ENCODE measurements around the gene ARHGAP12.

Gene ARHGAP12

DNA sequence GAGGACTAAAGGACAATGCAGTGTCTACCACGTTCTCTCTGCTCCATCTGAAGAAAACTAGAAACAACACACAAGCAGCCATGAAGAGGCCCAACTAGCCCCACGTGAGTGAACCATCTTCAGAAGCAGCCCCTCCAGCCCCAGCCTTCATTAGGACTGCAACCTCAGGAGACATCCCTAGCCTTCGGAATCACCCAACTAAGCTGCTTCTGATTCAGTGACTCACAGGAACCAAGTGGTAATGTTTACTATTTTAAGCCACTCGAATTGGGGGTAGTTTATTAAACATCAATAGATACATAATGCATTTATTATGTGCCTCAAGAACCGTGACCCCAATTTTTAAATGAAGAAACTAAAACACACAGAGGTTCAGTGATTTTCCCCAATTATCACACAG lies 22.6 kb downstream of the ARHGAP12 start:
- H4K8ac ChIP-seq (ENCODE audit: low read depth, low read length) = no peak overlapping the region
- H3K18ac ChIP-seq (ENCODE audit: low read length) = no peak overlapping the region
- no peak for DNase-seq
- no peaks in the 10 kb centered on the region for H3K79me1 ChIP-seq (ENCODE audit: low read length)
- no peak overlapping the region for H2BK5ac ChIP-seq (ENCODE audit: low read depth, low read length, poor library complexity)
- H3K14ac ChIP-seq (ENCODE audit: low read length) = no peak overlapping the region
- no peak overlapping the region for H2BK120ac ChIP-seq (ENCODE audit: insufficient read depth, low read length, poor library complexity)
- H3K9ac ChIP-seq (ENCODE audit: low read length) = no peak overlapping the region
- no peak overlapping the region for H2AK5ac ChIP-seq (ENCODE audit: low read length)
- no peak overlapping the region for H3K4ac ChIP-seq (ENCODE audit: low read depth, low read length)
- H4K12ac ChIP-seq (ENCODE audit: low read depth, low read length) = no peak overlapping the region
- no peaks in the 10 kb centered on the region for H3K9me3 ChIP-seq (ENCODE audit: insufficient read depth, low read depth, low read length)
- no peak overlapping the region for H3K27ac ChIP-seq (ENCODE audit: low read depth, low read length)
- H3K79me2 ChIP-seq (ENCODE audit: control insufficient read depth, insufficient read depth, low read length, poor library complexity) = no peaks in the 10 kb centered on the region
- no peak overlapping the region for H4K91ac ChIP-seq (ENCODE audit: low read depth, low read length)
- no CpG with 5 or more reads among the region's 5 CpGs for WGBS (ENCODE audit: extremely low coverage, insufficient coverage, insufficient read length)
- peaks cover 4 to 5% of the 10 kb centered on the region in 2 experiments for H3K36me3 ChIP-seq (ENCODE audit: control insufficient read depth in 1 of 2, insufficient read depth in 2 of 2, low read length in 2 of 2)
- H2BK12ac ChIP-seq (ENCODE audit: low read length) = no peak overlapping the region
- no peak overlapping the region for H3K4me2 ChIP-seq (ENCODE audit: low read length)
- no peak overlapping the region for H3K4me3 ChIP-seq (ENCODE audit: low read depth, low read length)
- H3K23ac ChIP-seq (ENCODE audit: low read length) = no peak overlapping the region
- H3K27me3 ChIP-seq (ENCODE audit: insufficient read depth, low read length) = no peaks in the 10 kb centered on the region
- H3K4me1 ChIP-seq (ENCODE audit: control insufficient read depth in 1 of 2, insufficient read depth in 2 of 2, low read length in 2 of 2) = no peaks in the 10 kb centered on the region
- H2AFZ ChIP-seq (ENCODE audit: insufficient read depth, low read length, poor library complexity) = no peak overlapping the region

- Histone ChIP-seq H4K8ac (ENCODE audit: low read depth, low read length) (no peak overlapping the region), H3K36me3 (ENCODE audit: control insufficient read depth in 1 of 2, insufficient read depth in 2 of 2, low read length in 2 of 2) (peaks cover 4 to 5% of the 10 kb centered on the region in 2 experiments), H3K27ac (ENCODE audit: low read depth, low read length) (no peak overlapping the region), H2AFZ (ENCODE audit: insufficient read depth, low read length, poor library complexity) (no peak overlapping the region), H4K91ac (ENCODE audit: low read depth, low read length) (no peak overlapping the region), H3K4me1 (ENCODE audit: control insufficient read depth in 1 of 2, insufficient read depth in 2 of 2, low read length in 2 of 2) (no peaks in the 10 kb centered on the region), H2BK5ac (ENCODE audit: low read depth, low read length, poor library complexity) (no peak overlapping the region), H3K27me3 (ENCODE audit: insufficient read depth, low read length) (no peaks in the 10 kb centered on the region), H2BK12ac (ENCODE audit: low read length) (no peak overlapping the region), H3K4ac (ENCODE audit: low read depth, low read length) (no peak overlapping the region), H4K12ac (ENCODE audit: low read depth, low read length) (no peak overlapping the region), H3K18ac (ENCODE audit: low read length) (no peak overlapping the region), H3K23ac (ENCODE audit: low read length) (no peak overlapping the region), H3K9me3 (ENCODE audit: insufficient read depth, low read depth, low read length) (no peaks in the 10 kb centered on the region), H3K4me2 (ENCODE audit: low read length) (no peak overlapping the region), H3K79me2 (ENCODE audit: control insufficient read depth, insufficient read depth, low read length, poor library complexity) (no peaks in the 10 kb centered on the region), H2AK5ac (ENCODE audit: low read length) (no peak overlapping the region), H3K4me3 (ENCODE audit: low read depth, low read length) (no peak overlapping the region), H3K79me1 (ENCODE audit: low read length) (no peaks in the 10 kb centered on the region), H3K14ac (ENCODE audit: low read length) (no peak overlapping the region), H3K9ac (ENCODE audit: low read length) (no peak overlapping the region), H2BK120ac (ENCODE audit: insufficient read depth, low read length, poor library complexity) (no peak overlapping the region)
- DNase-seq = no peak
- WGBS (ENCODE audit: extremely low coverage, insufficient coverage, insufficient read length) = no CpG with 5 or more reads among the region's 1 CpG
Observed at GRCh38 chr10:31905586-31905985, 23.0 kb downstream of the ARHGAP12 start.

DNA sequence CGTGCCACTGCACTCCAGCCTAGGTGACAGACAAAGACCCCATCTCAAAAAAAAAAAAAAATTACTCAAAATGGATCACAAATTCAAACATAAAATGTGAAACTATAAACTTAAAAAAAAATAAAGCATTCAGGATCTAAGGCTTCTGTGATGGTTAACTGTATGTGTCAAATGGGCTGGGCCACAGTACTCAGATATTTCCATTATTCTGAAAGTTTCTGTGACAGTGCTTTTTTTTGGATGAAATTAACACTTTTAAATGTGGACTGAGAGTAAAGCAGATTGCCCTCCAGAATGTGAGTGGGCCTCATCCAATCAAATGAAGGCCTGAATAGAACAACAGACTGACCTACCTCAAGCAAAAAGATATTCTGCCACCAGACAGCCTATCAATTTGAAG lies 26.0 kb downstream of the ARHGAP12 start:
- Histone ChIP-seq H3K4ac (ENCODE audit: low read depth, low read length) (no peak overlapping the region), H3K4me3 (ENCODE audit: low read depth, low read length) (no peak overlapping the region), H3K79me1 (ENCODE audit: low read length) (no peaks in the 10 kb centered on the region), H4K12ac (ENCODE audit: low read depth, low read length) (no peak overlapping the region), H2AFZ (ENCODE audit: insufficient read depth, low read length, poor library complexity) (no peak overlapping the region), H4K91ac (ENCODE audit: low read depth, low read length) (no peak overlapping the region), H3K9ac (ENCODE audit: low read length) (no peak overlapping the region), H3K23ac (ENCODE audit: low read length) (no peak overlapping the region), H3K36me3 (ENCODE audit: control insufficient read depth in 1 of 2, insufficient read depth in 2 of 2, low read length in 2 of 2) (peaks cover 0 to 3% of the 10 kb centered on the region in 2 experiments), H3K4me2 (ENCODE audit: low read length) (no peak overlapping the region), H3K27ac (ENCODE audit: low read depth, low read length) (no peak overlapping the region), H3K79me2 (ENCODE audit: control insufficient read depth, insufficient read depth, low read length, poor library complexity) (no peaks in the 10 kb centered on the region), H3K4me1 (ENCODE audit: control insufficient read depth in 1 of 2, insufficient read depth in 2 of 2, low read length in 2 of 2) (peaks cover 3% of the 10 kb centered on the region in 2 experiments), H2BK5ac (ENCODE audit: low read depth, low read length, poor library complexity) (no peak overlapping the region), H2AK5ac (ENCODE audit: low read length) (no peak overlapping the region), H3K18ac (ENCODE audit: low read length) (no peak overlapping the region), H3K27me3 (ENCODE audit: insufficient read depth, low read length) (no peaks in the 10 kb centered on the region), H4K8ac (ENCODE audit: low read depth, low read length) (no peak overlapping the region), H2BK12ac (ENCODE audit: low read length) (no peak overlapping the region), H3K9me3 (ENCODE audit: insufficient read depth, low read depth, low read length) (no peaks in the 10 kb centered on the region), H3K14ac (ENCODE audit: low read length) (no peak overlapping the region), H2BK120ac (ENCODE audit: insufficient read depth, low read length, poor library complexity) (no peak overlapping the region)
- WGBS (ENCODE audit: extremely low coverage, insufficient coverage, insufficient read length) = no CpG with 5 or more reads among the region's 1 CpG
- no peak for DNase-seq

DNA sequence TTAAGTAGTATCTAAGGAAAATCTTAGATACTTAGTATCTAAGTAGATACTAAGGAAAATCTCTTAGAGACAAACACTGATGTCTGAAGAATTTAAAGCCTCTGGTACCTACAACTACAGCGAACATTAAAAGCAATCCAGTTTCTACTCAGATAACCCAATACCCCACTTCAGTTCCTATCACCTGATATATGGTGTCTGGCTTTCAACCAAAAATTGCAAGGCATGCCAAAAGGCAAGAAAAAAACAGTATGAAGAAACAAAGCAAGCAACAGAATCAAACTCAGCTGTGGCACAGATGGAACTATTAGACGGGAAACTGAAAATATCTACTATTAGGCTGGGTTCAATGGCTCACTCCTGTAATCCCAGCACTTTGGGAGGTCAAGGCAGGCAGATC lies 31.1 kb downstream of the ARHGAP12 start:
- Histone ChIP-seq H3K79me2 (ENCODE audit: control insufficient read depth, insufficient read depth, low read length, poor library complexity) (no peaks in the 10 kb centered on the region), H3K36me3 (ENCODE audit: control insufficient read depth in 1 of 2, insufficient read depth in 2 of 2, low read length in 2 of 2) (no peaks in the 10 kb centered on the region), H4K8ac (ENCODE audit: low read depth, low read length) (no peak overlapping the region), H3K14ac (ENCODE audit: low read length) (no peak overlapping the region), H4K91ac (ENCODE audit: low read depth, low read length) (no peak overlapping the region), H3K27me3 (ENCODE audit: insufficient read depth, low read length) (no peaks in the 10 kb centered on the region), H3K18ac (ENCODE audit: low read length) (no peak overlapping the region), H3K4me3 (ENCODE audit: low read depth, low read length) (no peak overlapping the region), H3K4me2 (ENCODE audit: low read length) (no peak overlapping the region), H2AK5ac (ENCODE audit: low read length) (no peak overlapping the region), H2BK12ac (ENCODE audit: low read length) (no peak overlapping the region), H3K27ac (ENCODE audit: low read depth, low read length) (peak overlapping the region; percentile 4), H2AFZ (ENCODE audit: insufficient read depth, low read length, poor library complexity) (no peak overlapping the region), H2BK5ac (ENCODE audit: low read depth, low read length, poor library complexity) (no peak overlapping the region), H3K23ac (ENCODE audit: low read length) (no peak overlapping the region), H3K9ac (ENCODE audit: low read length) (no peak overlapping the region), H3K4ac (ENCODE audit: low read depth, low read length) (no peak overlapping the region), H3K9me3 (ENCODE audit: insufficient read depth, low read depth, low read length) (no peaks in the 10 kb centered on the region), H3K4me1 (ENCODE audit: control insufficient read depth in 1 of 2, insufficient read depth in 2 of 2, low read length in 2 of 2) (peaks cover 3 to 7% of the 10 kb centered on the region in 2 experiments), H3K79me1 (ENCODE audit: low read length) (no peaks in the 10 kb centered on the region), H2BK120ac (ENCODE audit: insufficient read depth, low read length, poor library complexity) (no peak overlapping the region), H4K12ac (ENCODE audit: low read depth, low read length) (no peak overlapping the region)
- no peak for DNase-seq
- WGBS (ENCODE audit: extremely low coverage, insufficient coverage, insufficient read length) = no CpG with 5 or more reads among the region's 2 CpGs
